ENCODE data around the gene CDK19. TPM values are rescaled to one million over a fixed set of nuclear protein-coding genes. Genes with fewer than 3 reads are reported as not detected.

CDK19 gene
- total and polyA plus RNA-seq, 10 of the 15 experiments (the other 5 are each of a cell fraction or from before 2014, with no cell fraction given): 4.6 to 21.4 (median 12.4) TPM

- no peak for TF ChIP-seq MAX (IDR thresholded peaks at IDR 0.05; ENCODE audit: low read depth, low read length)
- no peak for TF ChIP-seq KAT2A (conservative IDR thresholded peaks at IDR 0.05; ENCODE audit: control insufficient read depth, low read depth, low read length)
- no peak for TF ChIP-seq CEBPB (IDR thresholded peaks at IDR 0.05; ENCODE audit: borderline replicate concordance in 1 of 2, low read depth in 2 of 2, low read length in 2 of 2)
- TF ChIP-seq, protein P1, sequence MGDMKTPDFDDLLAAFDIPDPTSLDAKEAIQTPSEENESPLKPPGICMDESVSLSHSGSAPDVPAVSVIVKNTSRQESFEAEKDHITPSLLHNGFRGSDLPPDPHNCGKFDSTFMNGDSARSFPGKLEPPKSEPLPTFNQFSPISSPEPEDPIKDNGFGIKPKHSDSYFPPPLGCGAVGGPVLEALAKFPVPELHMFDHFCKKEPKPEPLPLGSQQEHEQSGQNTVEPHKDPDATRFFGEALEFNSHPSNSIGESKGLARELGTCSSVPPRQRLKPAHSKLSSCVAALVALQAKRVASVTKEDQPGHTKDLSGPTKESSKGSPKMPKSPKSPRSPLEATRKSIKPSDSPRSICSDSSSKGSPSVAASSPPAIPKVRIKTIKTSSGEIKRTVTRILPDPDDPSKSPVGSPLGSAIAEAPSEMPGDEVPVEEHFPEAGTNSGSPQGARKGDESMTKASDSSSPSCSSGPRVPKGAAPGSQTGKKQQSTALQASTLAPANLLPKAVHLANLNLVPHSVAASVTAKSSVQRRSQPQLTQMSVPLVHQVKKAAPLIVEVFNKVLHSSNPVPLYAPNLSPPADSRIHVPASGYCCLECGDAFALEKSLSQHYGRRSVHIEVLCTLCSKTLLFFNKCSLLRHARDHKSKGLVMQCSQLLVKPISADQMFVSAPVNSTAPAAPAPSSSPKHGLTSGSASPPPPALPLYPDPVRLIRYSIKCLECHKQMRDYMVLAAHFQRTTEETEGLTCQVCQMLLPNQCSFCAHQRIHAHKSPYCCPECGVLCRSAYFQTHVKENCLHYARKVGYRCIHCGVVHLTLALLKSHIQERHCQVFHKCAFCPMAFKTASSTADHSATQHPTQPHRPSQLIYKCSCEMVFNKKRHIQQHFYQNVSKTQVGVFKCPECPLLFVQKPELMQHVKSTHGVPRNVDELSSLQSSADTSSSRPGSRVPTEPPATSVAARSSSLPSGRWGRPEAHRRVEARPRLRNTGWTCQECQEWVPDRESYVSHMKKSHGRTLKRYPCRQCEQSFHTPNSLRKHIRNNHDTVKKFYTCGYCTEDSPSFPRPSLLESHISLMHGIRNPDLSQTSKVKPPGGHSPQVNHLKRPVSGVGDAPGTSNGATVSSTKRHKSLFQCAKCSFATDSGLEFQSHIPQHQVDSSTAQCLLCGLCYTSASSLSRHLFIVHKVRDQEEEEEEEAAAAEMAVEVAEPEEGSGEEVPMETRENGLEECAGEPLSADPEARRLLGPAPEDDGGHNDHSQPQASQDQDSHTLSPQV (IDR thresholded peaks at IDR 0.05): no peak
- no peak for TF ChIP-seq BCLAF1 (IDR thresholded peaks at IDR 0.05)
- TF ChIP-seq NFYB (IDR thresholded peaks at IDR 0.05; ENCODE audit: insufficient read depth, low read depth, low read length): no peak
- TF ChIP-seq ZNF207 (IDR thresholded peaks at IDR 0.05; ENCODE audit: borderline replicate concordance): no peak
- no peak for TF ChIP-seq RBBP5 (conservative IDR thresholded peaks at IDR 0.05)
Measured at GRCh38 chr6:110708295-110708950, 106.8 kb downstream of the CDK19 start (continued).

All from GM12878 (cell line).